ENCODE data around the gene GSC2. TPM values are rescaled to one million over a fixed set of nuclear protein-coding genes. Genes with fewer than 3 reads are reported as not detected.
"Not testable (repeated sequence)": the region's sequence is repeated elsewhere in the genome, so short reads cannot be mapped to it uniquely, and the experiment has no call there.

Gene GSC2
- total RNA-seq, 1 experiment from 2014 or later = not detected

GRCh38 chr22:19169002-19169946 lies 19.2 kb upstream of the GSC2 start:
- H3K36me3 ChIP-seq = peaks cover 10% of the 10 kb centered on the region
- no peak for DNase-seq
- no peak overlapping the region for H3K4me3 ChIP-seq
- peaks cover 28% of the 10 kb centered on the region for H3K27me3 ChIP-seq
- H3K9me3 ChIP-seq = no peaks in the 10 kb centered on the region

DNA sequence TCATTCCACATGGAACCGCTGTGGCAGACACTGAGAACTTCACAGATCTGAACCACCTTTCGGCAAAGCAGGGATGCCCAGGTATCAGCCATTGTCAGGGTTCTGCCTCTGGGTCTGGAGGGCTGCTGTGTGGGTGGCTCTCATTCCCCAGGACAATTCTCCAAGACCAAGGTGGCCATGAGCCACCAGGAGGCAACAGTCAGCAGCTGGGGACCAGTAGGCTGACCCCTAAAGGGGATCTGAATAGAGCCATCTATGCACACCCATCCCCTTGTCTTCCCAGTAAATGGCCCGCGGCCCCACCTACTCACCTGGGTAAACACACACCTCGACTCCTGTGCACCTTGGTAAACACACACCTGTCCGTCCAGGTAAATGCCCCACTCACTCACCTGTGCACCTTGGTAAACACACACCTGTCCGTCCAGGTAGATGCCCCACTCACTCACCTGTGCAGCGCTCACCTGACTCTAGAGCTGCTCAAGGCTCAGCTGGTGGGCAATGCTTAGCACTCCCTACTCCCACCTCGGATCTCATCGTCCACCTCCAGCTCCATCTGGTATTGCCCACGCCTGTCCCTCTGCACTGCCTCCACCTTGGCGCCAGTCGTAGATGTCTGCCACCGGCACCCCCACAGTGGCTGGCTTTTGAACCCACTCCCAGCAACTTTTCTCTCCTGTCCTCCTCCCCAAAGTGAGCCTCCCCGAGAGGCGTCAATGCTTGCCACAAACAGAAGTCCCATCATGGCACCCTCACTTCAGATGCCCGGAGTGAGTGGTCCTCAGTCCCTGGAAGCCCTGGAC lies 18.2 kb upstream of the GSC2 start:
- Histone ChIP-seq H3K27me3 (peaks cover 28% of the 10 kb centered on the region), H3K36me3 (peaks cover 6% of the 10 kb centered on the region), H3K4me3 (no peak overlapping the region), H3K9me3 (no peaks in the 10 kb centered on the region)
- DNase-seq = no peak

DNA sequence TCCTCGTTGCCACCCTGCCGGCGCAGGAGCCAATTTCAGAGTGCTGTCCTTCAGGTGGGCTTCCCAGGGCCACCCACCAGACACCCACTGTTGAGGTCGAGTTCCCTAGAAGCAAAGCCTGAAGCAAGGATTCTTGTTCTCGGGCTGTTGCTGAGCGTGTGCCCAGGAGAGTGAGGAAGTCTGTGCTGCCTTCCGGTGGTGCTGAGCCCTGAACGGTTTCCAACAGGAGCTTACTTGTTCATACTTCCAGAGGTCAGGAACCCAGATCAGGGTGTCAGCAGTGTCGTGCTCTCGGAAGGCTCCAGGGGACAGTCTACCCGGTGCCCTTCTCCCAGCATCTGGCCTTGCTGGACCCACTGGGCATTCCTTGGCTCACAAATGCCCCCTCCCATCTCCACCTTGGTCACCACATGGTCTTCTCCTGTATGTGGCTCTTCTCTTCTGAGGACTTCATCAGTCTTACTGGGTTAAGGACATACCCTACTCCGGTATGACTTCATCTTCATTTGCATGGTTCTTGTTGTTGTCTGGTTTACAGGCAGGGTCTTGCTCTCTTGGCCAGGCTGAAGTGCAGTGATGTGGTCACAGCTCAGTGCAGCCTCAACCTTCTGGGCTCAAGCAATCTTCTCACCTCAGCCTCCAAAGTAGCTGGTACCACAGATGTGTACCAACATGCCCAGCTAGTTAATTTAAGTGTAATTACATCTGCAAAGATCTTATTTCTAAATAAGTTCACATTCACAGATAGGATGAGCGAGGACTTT lies 17.2 kb upstream of the GSC2 start:
- Histone ChIP-seq H3K36me3 (peaks cover 5% of the 10 kb centered on the region), H3K4me3 (no peak overlapping the region), H3K9me3 (no peaks in the 10 kb centered on the region), H3K27me3 (peaks cover 28% of the 10 kb centered on the region)
- no peak for DNase-seq

GRCh38 chr22:19166421-19166820 lies 16.3 kb upstream of the GSC2 start:
- DNase-seq = no peak

GRCh38 chr22:19164425-19164824 lies 14.3 kb upstream of the GSC2 start:
- Histone ChIP-seq H3K9me3 (no peaks in the 10 kb centered on the region), H3K27me3 (peaks cover 23% of the 10 kb centered on the region), H3K36me3 (no peaks in the 10 kb centered on the region), H3K4me3 (no peak overlapping the region)
- DNase-seq = no peak

More at GRCh38 chr22:19166421-19166820, 16.3 kb upstream of the GSC2 start:
- Histone ChIP-seq H3K9me3 (no peaks in the 10 kb centered on the region), H3K27me3 (peaks cover 28% of the 10 kb centered on the region), H3K4me3 (no peak overlapping the region), H3K36me3 (no peaks in the 10 kb centered on the region)

DNA sequence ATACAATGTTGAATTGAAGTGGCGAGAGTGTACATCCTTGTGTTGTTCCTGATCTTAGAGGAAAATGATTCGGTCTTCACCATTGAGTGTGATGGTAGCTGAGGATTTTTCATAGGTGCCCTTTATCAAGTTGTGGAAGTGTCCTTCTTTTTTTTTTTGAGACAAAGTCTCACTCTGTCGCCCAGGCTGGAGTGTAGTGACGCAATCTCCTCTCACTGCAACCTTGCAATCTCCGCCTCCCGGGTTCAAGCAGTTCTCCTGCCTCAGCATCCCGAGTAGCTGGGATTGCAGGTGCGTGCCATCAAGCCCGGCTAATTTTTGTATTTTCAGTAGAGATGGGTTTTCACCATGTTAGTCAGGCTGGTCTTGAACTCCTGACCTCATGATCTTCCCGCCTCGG lies 8.6 kb upstream of the GSC2 start:
- not testable (repeated sequence) for H3K9me3 ChIP-seq

DNA sequence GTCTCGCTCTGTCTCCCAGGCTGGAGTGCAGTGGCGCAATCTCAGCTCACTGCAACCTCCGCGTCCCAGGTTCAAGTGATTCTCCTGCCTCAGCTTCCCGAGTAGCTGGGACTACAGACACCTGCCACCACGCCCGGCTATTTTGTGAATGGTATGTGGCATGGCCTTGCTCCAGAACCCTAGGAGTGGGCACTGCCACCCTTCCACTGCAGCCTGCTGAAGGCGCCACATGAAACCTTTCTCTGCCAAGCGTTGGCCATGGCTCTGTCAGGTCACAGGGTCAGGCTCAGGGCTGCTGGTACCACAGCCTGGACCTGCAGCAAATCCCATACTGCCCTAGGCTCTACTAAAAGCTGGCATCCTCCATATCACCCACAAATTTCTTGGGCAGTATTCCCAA lies 6.0 kb upstream of the GSC2 start:
- peaks cover 23% of the 10 kb centered on the region for H3K27me3 ChIP-seq
- not testable (repeated sequence) for H3K36me3 ChIP-seq, DNase-seq, H3K9me3 ChIP-seq, H3K4me3 ChIP-seq

More for the DNA sequence above, 8.6 kb upstream of the GSC2 start:
- not testable (repeated sequence) for H3K36me3 ChIP-seq, H3K4me3 ChIP-seq, H3K27me3 ChIP-seq, DNase-seq

GRCh38 chr22:19152942-19153883 lies 3.1 kb upstream of the GSC2 start:
- H3K27me3 ChIP-seq = peaks cover 42% of the 10 kb centered on the region

GRCh38 chr22:19151329-19152191 lies 1.5 kb upstream of the GSC2 start:
- H3K36me3 ChIP-seq = no peaks in the 10 kb centered on the region
- H3K4me3 ChIP-seq = no peak overlapping the region
- DNase-seq = no peak
- no peaks in the 10 kb centered on the region for H3K9me3 ChIP-seq
- peaks cover 42% of the 10 kb centered on the region for H3K27me3 ChIP-seq

More at GRCh38 chr22:19152942-19153883, 3.1 kb upstream of the GSC2 start:
- Histone ChIP-seq H3K9me3 (no peaks in the 10 kb centered on the region), H3K36me3 (no peaks in the 10 kb centered on the region), H3K4me3 (no peak overlapping the region)
- DNase-seq = no peak

DNA sequence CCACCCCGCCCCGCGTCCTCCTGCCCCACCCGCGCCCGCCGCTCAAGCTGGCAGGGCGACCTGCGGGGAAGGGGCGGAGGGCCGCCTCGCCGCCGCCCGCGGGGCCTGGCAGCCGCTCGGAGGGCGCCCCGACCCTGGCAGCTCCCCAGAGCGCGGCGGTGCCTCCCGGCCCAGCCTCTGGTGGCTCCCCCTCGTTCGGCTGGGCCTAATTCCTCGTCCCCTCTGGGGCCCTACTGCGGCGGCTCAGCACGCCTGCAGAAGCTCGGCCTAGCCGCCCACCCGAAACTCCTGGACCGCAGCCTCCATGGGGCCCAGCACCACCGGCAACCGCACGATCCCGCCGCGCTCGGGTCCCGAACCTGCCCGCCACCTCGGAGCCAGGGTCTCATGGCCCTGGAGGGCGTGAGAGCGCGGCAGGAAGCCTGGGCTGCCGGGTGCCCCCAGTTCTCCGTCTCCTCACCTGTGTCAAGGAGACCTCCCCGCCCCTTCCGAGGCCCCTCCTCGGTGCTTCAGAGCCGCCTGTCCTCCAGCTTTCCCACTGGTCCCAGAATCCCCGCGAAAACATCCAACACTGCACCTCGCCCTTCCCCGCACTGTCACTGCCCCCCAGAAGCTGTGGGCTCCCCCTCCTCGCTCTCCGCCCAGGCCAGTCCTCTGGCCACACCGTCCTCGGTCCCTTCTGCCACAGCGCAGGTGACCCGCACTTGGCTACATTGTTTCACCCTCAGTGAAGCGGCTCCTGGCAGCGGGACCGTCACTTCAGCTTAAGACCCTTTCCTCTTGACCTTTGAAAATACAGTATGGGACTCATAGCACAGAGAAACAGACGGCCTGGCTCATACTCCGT lies 613 bp upstream of the GSC2 start:
- H3K4me3 ChIP-seq = no peak overlapping the region
- no peak for DNase-seq
- H3K27me3 ChIP-seq = peaks cover 42% of the 10 kb centered on the region
- H3K9me3 ChIP-seq = no peaks in the 10 kb centered on the region
- H3K36me3 ChIP-seq = no peaks in the 10 kb centered on the region

- Histone ChIP-seq H3K36me3 (no peaks in the 10 kb centered on the region), H3K4me3 (peak overlapping the region; percentile 24; the same call in 1 of the 2 replicates), H3K27me3 (peaks cover 39% of the 10 kb centered on the region), H3K9me3 (no peaks in the 10 kb centered on the region)
- peak; percentile 37 for DNase-seq
Observed at GRCh38 chr22:19149047-19149883, 827 bp downstream of the GSC2 start.

DNA sequence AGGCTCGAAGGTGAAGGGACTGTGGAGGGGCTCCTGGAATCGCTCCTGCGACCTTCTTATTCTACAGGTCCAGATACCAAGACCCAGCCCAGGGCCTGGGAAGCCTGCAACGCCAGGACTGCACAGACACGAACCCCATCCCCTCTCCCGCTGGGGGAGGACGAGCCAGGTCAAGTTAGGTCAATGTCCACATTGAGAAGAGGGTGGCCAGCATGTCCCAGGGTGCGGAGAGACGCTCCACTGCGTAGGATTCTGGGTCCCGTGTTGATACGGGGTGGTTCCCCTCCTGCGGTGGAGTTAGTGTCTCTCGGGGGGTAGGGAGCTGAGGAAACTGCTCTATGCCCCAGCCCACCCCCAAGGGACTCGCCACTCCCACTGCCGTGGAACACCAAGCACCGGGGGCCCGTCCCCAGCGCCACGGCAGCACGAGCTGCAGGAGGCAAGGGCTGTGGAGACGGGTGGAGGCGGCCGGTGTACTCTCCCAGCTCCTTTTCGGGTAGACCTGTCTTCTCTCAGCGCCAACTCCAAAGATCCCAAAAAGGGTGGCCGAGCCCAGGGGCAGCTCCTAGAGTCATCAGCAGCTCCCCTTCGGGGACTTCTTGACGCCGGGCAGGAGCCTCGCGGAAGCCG lies 1.6 kb downstream of the GSC2 start:
- DNase-seq = no peak
- H3K36me3 ChIP-seq = no peaks in the 10 kb centered on the region
- H3K27me3 ChIP-seq = peaks cover 36% of the 10 kb centered on the region
- no peaks in the 10 kb centered on the region for H3K9me3 ChIP-seq
- H3K4me3 ChIP-seq = no peak overlapping the region

- DNase-seq = no peak
- H3K4me3 ChIP-seq = no peak overlapping the region
- no peaks in the 10 kb centered on the region for H3K9me3 ChIP-seq
- H3K27me3 ChIP-seq = peaks cover 29% of the 10 kb centered on the region
- H3K36me3 ChIP-seq = peaks cover 2% of the 10 kb centered on the region; the same call in 1 of the 2 replicates
Observed at GRCh38 chr22:19147195-19147780, 2.8 kb downstream of the GSC2 start.
